ENCODE results near the gene DGKI. TPM values are rescaled to one million over a fixed set of nuclear protein-coding genes. Genes with fewer than 3 reads are reported as not detected.

Gene DGKI
- not detected in 2 replicates for total RNA-seq (2011; cell fraction: chromatin; rRNA removed; ENCODE audit: low replicate concordance)
- total RNA-seq (2011; cell fraction: nucleolus; rRNA removed) = 0.33 TPM in 1 of 2 replicates, not detected in the other
- not detected in 2 replicates for total RNA-seq (2011; cell fraction: nucleoplasm; rRNA removed)
- total RNA-seq (2014; rRNA removed) (0.54 TPM in 1 of 2 replicates, not detected in the other), total RNA-seq (2014; rRNA removed; fragmentation: Illumina TruSeq; extraction: Trizol) (not detected in 2 replicates), total RNA-seq (2015; rRNA removed; fragmentation: Illumina TruSeq; extraction: Trizol) (0.11 TPM in 1 of 2 replicates, not detected in the other), total RNA-seq (2021) (not detected in 2 replicates), polyA plus RNA-seq (2011; rRNA removed) (0.18 TPM in 1 of 2 replicates, not detected in the other), polyA plus RNA-seq (2014; fragmentation: Illumina TruSeq; extraction: Trizol) (not detected in 2 replicates), polyA plus RNA-seq (2014; fragmentation: Nextera tagmentation; extraction: Ambion mirVana) (under 1 TPM in 1 of 2 experiments, not detected in 1; 0.11 TPM), polyA plus RNA-seq (2014; rRNA removed) (not detected in 2 replicates), polyA minus RNA-seq (2011; rRNA and poly(A)+ RNA removed) (0.09 and 0.18 TPM in 2 replicates), Bru-seq, nascent RNA (percentile 7 among the genes with signal in this experiment), BruChase-seq, experiment 1, labeled RNA remaining after a 2-hour chase (percentile 22 among the genes with signal in this experiment), BruChase-seq, experiment 2, labeled RNA remaining after a 6-hour chase (percentile 21 among the genes with signal in this experiment)
- not detected in 2 replicates for polyA plus RNA-seq (2011; cell fraction: cytosol; rRNA removed)
- 0.01 and 0.03 TPM in 2 replicates for polyA plus RNA-seq (2011; cell fraction: nucleus; rRNA removed)
- polyA plus RNA-seq (2012) = 0.01 and 0.19 TPM in 2 replicates
- polyA minus RNA-seq (2011; cell fraction: cytosol; rRNA and poly(A)+ RNA removed) = not detected in 2 replicates
- not detected in 2 replicates for polyA minus RNA-seq (2011; cell fraction: nucleus; rRNA and poly(A)+ RNA removed)
- long read RNA-seq, experiment 1 = 0 reads
- long read RNA-seq, experiment 2 = 0 reads
- long read RNA-seq, experiment 3, partial matches to known transcripts = 0 of 3 reads
- long read RNA-seq, experiment 3, other reads (novel, unspliced or antisense) = 3 of 3 reads

GRCh38 chr7:137846827-137847567 is at the start of gene DGKI:
DGKI (minus strand) TSS chr7:137846974.
- Histone ChIP-seq H4K20me1 (replicated peaks; ENCODE audit: control insufficient read depth, insufficient read depth, low read length) (no peaks in the 10 kb centered on the region), H3K79me2 (ENCODE audit: control insufficient read depth, insufficient read depth, low read length) (no peaks in the 10 kb centered on the region), H3K27ac (ENCODE audit: extremely low read depth, low read depth, low read length) (no peak within 1 kb of the TSS), H3K9ac (ENCODE audit: insufficient read depth in 1 of 2, low read depth in 2 of 2, low read length in 2 of 2) (no peak within 1 kb of the TSS), H3K27me3 (ENCODE audit: control insufficient read depth in 2 of 2, insufficient read depth in 2 of 2, low read length in 2 of 2) (peaks cover 37 to 47% of the 10 kb centered on the region in 2 experiments), H3K4me1 (replicated peaks in 1 of 2; ENCODE audit: control insufficient read depth in 2 of 2, insufficient read depth in 2 of 2, low read length in 2 of 2) (peaks cover 0 to 8% of the 10 kb centered on the region in 2 experiments; a peak in 1 of 5 replicates), H3K4me3 (no peak within 1 kb of the TSS), H3K9me1 (ENCODE audit: control insufficient read depth, insufficient read depth, low read length) (no peaks in the 10 kb centered on the region), H3K9me3 (replicated peaks; ENCODE audit: control insufficient read depth, insufficient read depth, low read depth, low read length) (no peaks in the 10 kb centered on the region), H3K36me3 (ENCODE audit: control insufficient read depth, insufficient read depth, low read length) (no peaks in the 10 kb centered on the region), H2AFZ (ENCODE audit: low read depth, low read length) (no peak within 1 kb of the TSS), H3K4me2 (ENCODE audit: insufficient read depth, low read length) (no peak within 1 kb of the TSS)
- FAIRE-seq = no peak
- no TSS peak for BruUV-seq (replicated peaks)
- intact Hi-C loops (cut with micrococcal nuclease) = no loop called here
- no peak for ATAC-seq
- ChIA-PET CTCF (ENCODE audit: low intra/inter-chr PET ratio) (no interaction called here), POLR2A (no interaction called here)
- WGBS (ENCODE audit: insufficient coverage, low coverage, missing lambda C conversion rate) = 17% methylated on average over 38 of the region's 66 CpGs
- TF ChIP-seq ILK (tag; IDR thresholded peaks at IDR 0.05; ENCODE audit: borderline replicate concordance, low read depth) = no peak
- 0 out of 2 replicates have a peak, but pooled peaks have one; percentile 23 for TF ChIP-seq EZH2 (IDR thresholded peaks at IDR 0.05; ENCODE audit: borderline replicate concordance, low read depth, low read length)
- no peak for TF ChIP-seq ZNF121 (CRISPR knock-in tag; conservative IDR thresholded peaks at IDR 0.05)
- TF ChIP-seq POLR2G (IDR thresholded peaks at IDR 0.05; ENCODE audit: low read depth, low read length) = peak; percentile 48
- DNase-seq (ENCODE audit: extremely low read depth in 1 of 4, low spot score in 3 of 4) = no peak
- in situ Hi-C loops (cut with MboI) = no loop called here
